GM18517 (cell line): ENCODE results near the gene MYL3.
"Not testable (repeated sequence)": the region's sequence is repeated elsewhere in the genome, so short reads cannot be mapped to it uniquely, and the experiment has no call there.

Experiments used
- ATAC-seq: cut with Tn5 transposase; IDR thresholded peaks from one replicate; pipeline ENCODE4 v1.9.1; 2021; ENCODE audit warnings: mild to moderate bottlenecking, moderate library complexity; ENCODE audit not compliant: unreplicated experiment

Gene MYL3

GRCh38 chr3:46863261-46863782, at the start of gene MYL3:
MYL3 (minus strand) TSS chr3:46863444; CDS start chr3:46863390, 54 bp downstream.
- ATAC-seq: no peak

DNA sequence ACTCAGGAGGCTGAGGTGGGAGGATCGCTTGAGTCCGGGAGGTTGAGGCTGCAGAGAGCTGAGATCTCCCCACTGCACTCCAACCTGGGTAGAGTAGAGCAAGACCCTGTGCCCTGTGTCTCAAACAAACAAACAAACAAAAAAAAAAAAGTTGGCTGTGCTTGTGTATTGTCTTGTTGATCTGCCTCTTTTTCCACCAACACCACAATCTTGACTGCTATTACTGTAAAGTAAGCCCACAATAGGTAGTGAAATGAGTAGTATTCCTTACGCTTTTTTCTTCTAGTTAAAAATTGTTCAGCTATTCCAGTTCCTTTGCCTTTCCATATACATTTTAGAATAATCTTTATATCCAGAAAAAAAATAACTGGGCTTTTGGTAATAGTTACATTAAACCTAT, 49.7 kb upstream of the MYL3 start:
- no peak for ATAC-seq

DNA sequence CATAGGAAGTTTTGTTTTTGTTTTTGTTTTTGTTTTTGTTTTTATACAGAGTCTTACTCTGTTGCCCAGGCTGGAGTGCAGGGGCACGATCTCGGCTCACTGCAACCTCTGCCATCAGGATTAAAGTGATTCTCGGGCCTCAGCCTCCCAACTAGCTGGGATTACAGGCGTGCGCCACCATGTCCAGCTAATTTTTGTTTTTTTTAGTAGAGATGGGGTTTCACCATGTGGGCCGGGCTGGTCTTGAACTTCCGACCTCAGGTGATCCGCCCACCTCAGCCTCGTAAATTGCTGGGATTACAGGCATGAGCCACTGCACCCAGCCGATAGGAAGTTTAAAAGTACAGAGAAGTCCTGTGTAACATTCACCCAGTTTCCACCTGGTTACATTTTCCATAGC, 47.7 kb upstream of the MYL3 start:
- not testable (repeated sequence) for ATAC-seq

- no peak for ATAC-seq
Observed at GRCh38 chr3:46910166-46910760, 47.0 kb upstream of the MYL3 start.

DNA sequence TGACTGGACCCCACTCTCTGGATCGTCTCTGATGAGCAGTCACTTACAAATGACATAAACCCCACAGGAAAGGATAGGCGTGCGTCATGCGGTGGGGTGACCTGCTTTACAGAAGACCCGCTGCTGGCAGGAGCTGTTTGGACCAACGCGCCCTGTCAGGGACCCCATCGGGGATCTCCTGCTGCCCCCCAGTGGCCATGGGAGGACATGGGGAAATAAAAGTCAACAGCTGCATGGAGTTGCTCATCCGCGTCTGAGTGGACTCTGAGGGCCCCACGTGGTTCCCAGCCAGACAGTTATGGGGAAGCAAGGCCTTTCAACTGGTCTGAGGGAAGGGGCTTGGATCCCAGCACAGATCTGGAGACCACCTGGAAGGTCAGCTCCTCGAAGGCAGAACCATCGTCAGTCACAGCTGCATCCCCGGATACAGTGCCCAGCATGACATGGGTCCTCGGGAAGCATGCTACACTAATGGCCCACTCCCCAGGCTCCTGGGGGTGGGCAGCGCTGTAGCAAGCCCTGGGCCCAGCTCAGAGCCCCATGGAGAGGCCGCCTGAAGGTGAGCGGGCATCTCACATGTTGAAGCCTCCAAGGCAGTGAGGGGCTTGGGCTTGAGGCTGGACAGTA, 46.4 kb upstream of the MYL3 start:
- no peak for ATAC-seq

DNA sequence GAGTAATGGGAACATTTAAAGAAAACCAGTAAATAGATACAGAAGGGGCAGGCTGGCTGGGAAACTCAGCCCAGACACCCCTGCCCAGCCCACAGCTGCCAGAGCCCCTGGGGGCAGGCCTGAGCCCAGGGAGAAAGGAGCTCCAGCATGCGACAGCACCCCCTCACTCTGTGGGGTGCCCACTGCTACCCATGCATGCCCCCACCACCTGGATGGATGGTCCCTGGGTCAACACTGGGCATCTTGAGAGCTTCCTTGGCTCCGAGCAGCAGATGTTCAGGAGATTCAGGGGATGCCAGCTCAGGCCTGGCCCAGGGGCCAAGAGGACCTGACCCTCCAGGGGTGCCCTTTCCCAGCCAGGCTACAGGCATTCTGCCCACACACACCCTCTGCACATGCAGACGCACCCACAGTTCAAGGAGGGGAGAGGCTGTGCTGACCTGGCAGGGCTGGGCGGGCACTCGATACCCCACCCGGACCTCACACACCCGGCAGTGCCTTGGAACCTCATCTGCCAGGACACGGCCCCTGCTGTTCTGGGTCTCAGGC, 45.8 kb upstream of the MYL3 start:
- no peak for ATAC-seq

DNA sequence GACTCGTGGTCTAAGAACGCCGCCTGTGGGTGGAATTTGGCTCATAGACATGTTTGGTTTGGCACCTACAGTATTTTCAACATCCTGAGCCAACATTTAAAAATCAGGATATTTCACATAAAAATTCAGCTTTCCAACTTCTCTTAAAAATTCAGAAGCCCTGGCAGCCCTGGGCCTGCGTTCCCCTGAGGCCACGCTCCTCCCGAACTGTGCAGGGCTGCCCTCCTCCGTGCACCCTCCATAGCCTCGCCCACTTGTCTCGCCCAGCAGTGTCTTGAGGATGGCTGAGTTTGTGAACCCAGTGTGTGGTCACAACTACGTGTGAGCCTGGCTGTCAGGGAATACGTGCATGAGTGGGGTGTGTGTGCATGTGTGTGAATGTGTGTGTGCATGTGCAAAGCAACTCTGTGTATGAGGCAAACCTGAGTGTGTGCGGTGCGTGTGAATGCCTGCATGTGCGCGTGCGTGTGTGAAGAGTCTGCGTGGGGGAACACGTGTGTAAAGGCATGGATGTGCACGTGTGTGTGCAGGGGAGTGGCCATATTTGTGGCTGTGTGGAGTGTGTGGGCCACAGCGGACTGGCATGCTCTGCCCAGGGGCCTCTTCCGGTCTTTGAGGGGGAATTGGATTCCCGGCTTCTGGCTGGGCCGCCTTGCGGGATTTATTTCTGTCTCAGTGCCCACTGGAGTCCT, 45.2 kb upstream of the MYL3 start:
- no peak for ATAC-seq

GRCh38 chr3:46907960-46908293, 44.7 kb upstream of the MYL3 start:
- ATAC-seq: no peak

GRCh38 chr3:46907271-46907670, 44.0 kb upstream of the MYL3 start:
- ATAC-seq: no peak

DNA sequence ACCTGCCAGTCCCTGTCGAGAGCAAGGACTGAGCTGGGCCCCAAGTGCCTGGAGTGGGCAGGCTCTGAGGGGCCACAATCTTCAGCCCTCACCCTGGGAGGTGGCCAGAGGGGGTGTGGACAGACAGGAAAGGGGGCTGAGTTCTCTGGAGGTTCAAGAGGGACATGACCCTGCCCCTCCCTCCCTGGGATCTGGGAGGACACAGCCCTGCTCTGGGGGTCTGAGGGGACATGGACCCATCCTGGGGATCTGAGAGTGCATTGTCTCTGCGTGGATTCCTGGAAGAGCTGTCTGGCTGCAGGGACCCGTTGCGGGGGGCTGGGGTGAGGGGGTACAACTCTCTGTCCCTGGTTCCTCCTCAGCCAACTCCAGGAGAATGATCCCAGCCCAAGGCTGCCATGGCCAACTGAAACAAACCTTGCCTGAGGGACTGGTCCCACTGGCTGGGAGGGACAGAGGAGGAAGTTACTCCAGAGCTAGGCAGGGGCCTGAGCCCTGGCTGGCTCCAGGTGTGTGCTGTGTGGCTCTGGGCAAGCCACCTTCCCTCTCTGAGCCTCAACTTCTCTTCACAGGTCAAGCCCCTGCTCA, 43.3 kb upstream of the MYL3 start:
- no peak for ATAC-seq

GRCh38 chr3:46905661-46906451, 42.6 kb upstream of the MYL3 start:
- no peak for ATAC-seq

GRCh38 chr3:46905213-46905560, 41.9 kb upstream of the MYL3 start:
- ATAC-seq: no peak

GRCh38 chr3:46904303-46905212, 41.3 kb upstream of the MYL3 start:
- no peak for ATAC-seq

DNA sequence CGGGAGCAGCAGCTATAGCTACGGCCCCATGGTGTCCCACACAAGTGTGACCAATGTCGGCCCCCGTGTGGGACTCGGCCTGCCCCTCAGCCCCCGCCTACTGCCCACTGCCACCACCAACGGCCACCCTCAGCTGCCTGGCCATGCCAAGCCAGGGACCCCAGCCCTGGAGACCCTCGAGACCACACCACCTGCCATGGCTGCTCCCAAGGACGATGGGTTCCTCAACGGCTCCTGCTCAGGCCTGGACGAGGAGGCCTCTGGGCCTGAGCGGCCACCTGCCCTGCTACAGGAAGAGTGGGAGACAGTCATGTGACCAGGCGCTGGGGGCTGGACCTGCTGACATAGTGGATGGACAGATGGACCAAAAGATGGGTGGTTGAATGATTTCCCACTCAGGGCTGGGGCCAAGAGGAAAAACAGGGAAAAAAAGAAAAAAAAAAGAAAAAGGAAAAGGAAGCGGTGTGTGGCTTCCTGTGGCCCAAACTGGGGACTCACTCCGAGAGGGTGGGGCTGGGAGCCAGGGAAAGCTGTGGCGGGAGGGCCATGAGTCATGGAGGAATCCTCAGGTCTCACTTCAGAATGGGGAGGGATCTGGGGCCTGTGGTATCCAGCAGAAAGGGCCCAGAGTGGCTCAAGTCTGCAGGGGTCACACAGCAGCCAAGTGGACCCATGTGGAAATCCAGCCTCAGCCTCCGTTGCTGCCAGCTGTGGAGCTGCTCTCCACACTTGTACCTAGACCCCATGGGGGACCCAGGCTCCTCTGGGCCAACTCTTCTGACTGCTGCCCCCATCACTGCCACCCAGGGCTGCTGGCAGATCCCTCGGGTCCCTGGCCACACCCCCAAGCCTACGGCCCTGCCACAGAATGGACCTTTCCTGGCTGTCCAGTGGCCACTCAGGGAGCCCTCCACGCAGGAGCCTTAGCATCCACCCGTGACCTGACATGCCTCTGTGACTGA, 40.4 kb upstream of the MYL3 start:
- ATAC-seq: no peak

DNA sequence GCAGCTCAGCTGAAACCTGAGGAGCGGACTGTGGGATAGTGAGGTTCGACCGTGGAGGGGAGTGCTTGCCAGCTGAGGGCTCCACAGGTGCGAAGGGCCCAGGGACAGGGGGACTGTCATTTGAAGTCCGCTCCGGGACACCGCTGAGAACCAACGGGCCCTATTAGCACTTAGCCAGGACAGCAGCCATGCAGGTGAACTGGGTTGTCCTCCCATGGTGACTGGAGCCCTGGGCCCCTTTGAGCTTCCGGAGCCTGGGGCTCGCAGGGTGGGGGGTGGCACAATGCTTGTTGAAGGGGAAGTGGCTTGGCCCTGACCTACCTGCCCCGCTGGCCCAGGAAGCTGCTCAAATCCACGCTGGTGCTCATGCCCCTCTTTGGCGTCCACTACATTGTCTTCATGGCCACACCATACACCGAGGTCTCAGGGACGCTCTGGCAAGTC, 39.0 kb upstream of the MYL3 start:
- no peak for ATAC-seq

DNA sequence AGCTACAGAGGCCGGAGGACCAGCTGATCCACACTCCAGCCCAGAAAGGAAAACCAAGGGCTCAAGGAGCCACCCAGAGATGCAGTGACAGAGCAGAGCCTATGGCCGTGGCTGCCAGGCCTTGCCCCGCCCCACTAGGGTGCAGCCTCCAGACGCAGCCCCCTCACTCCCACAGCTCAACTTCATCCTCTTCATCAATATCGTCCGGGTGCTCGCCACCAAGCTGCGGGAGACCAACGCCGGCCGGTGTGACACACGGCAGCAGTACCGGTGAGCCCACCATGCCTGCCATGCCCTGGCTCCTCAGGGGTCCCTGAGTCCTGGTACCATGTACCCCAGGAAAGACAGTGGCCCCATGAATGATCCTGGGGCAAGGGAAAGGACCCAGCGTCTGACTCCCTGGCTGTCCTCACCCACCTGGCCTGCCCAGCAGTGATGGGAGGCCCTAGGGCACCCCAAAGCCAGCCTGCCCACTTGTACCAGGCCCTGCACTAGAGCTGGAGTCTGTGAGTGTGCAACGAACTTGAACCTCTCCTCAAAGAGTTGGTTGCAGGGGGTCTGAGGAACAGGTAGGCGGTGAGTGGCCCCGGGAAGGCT, 38.4 kb upstream of the MYL3 start:
- no peak for ATAC-seq

GRCh38 chr3:46901061-46901460, 37.8 kb upstream of the MYL3 start:
- ATAC-seq: no peak

- ATAC-seq: no peak
Observed at GRCh38 chr3:46900356-46900755, 37.1 kb upstream of the MYL3 start.

DNA sequence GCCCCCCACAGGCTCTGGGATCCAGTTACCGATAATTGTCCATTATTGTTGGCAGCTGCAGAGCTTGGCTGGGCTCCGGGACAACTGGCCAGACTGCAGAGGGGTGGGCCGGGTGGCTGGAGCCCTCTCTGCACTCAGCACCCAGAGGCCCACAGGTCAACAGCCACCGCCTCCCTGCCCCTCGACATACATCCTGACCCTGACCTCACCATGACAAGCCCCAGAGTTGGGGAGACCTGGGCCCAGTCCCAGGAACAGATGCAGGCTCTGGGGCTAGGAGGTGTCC, 36.7 kb upstream of the MYL3 start:
- no peak for ATAC-seq
